GM23248 (cell line): ENCODE data around the gene KCNA5.

Experiments
- EZH2 ChIP-seq: fragments of 200-600 bp; sonication (generic); IDR thresholded peaks from 2 replicates; pipeline ENCODE4 v1.6.1; 2018; ENCODE audit warnings: antibody characterized with exemption, mild to moderate bottlenecking; ENCODE audit not compliant: insufficient read depth, poor library complexity, severe bottlenecking
- EZH2phosphoT487 ChIP-seq: fragments of 200-600 bp; sonication (generic); IDR thresholded peaks from 2 replicates; pipeline ENCODE4 v1.6.1; 2018; ENCODE audit warnings: antibody characterized with exemption, moderate library complexity, mild to moderate bottlenecking, low read depth; ENCODE audit not compliant: insufficient read depth

DNA sequence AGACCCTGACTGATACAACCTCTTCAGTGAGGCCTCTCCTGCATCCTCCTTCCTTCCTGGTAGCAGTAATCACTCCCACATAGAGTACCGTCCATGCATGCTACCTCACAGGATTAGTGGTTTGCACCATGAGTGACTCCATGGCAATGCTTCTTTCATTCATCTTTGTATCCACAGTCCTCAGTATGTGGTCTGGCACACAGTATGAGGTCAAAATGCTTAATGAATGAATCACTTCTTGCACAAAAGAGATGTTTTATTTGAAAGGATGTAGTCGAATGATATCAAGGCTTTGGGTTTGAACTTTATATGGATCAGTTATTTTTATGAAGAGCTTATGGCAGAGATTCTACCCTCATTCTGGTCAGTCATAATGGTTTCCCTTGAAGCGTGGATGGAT is 42.2 kb downstream of the KCNA5 start:
- TF ChIP-seq EZH2 (no peak), EZH2phosphoT487 (peak; percentile 85; the same call in 1 of the 2 replicates)
